ENCODE measurements around the gene OR2AP1. TPM values are rescaled to one million over a fixed set of nuclear protein-coding genes. Genes with fewer than 3 reads are reported as not detected.
"Not testable (repeated sequence)": the region's sequence is repeated elsewhere in the genome, so short reads cannot be mapped to it uniquely, and the experiment has no call there.

Gene OR2AP1
- total RNA-seq = not detected

DNA sequence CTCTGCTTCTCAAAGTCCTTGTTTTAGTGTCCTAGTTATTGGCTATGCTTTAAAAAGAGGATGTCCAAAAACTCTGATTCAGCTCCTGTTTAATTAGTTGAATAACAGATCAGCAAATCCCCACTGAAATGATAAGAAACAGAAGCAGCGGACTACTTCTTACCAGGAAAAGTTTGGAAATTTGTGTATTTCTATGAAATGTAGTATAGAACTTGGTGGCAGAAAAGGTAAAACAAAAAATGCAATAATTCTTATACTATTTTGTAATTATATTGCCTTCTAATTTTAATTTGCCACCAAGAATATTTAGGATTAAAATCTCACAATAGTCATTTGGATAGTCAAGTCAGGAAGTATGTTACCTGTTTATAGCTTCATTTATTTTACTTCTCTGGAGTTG lies at the start of gene OR2AP1:
Gene OR2AP1, plus strand, starts transcription at position 301 of the 400 bp plus-strand sequence. CDS start 1,947 bp downstream, outside the sequence.
- Mint-ChIP-seq H3K4me3 (no peak within 1 kb of the TSS), H3K36me3 (ENCODE audit: insufficient read depth in 2 of 2) (peaks cover 7 to 13% of the 10 kb centered on the region in 2 donors), H3K9me3 (peaks cover 17 to 21% of the 10 kb centered on the region in 2 donors), H3K27me3 (ENCODE audit: low read depth) (no peaks in the 10 kb centered on the region), H3K4me1 (ENCODE audit: low read depth) (no peaks in the 10 kb centered on the region), H3K27ac (no peak within 1 kb of the TSS)
- no peak for ATAC-seq (replicated peaks in 1 of 2)
- no peak for DNase-seq

DNA sequence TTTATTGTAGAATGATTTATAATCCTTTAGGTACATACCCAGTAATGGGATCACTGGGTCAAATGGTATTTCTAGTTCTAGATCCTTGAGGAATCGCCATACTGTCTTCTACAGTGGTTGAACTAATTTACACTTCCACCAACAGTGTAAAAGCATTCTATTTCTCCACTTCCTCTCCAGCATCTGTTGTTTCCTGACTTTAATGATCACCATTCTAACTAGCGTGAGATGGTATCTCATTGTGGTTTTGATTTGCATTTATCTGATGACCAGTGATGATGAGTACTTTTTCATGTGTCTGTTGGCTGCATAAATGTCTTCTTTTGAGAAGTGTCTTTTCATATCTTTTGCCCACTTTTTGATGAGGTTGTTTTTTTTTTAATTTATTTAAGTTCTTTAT lies 24.0 kb upstream of the OR2AP1 start:
- ATAC-seq (replicated peaks in 1 of 2); H3K4me3 Mint-ChIP-seq; DNase-seq; H3K9me3 Mint-ChIP-seq; H3K4me1 Mint-ChIP-seq (ENCODE audit: low read depth); H3K27ac Mint-ChIP-seq; H3K36me3 Mint-ChIP-seq (ENCODE audit: insufficient read depth in 2 of 2): not testable (repeated sequence)
- H3K27me3 Mint-ChIP-seq (ENCODE audit: low read depth) = peaks cover 23% of the 10 kb centered on the region

DNA sequence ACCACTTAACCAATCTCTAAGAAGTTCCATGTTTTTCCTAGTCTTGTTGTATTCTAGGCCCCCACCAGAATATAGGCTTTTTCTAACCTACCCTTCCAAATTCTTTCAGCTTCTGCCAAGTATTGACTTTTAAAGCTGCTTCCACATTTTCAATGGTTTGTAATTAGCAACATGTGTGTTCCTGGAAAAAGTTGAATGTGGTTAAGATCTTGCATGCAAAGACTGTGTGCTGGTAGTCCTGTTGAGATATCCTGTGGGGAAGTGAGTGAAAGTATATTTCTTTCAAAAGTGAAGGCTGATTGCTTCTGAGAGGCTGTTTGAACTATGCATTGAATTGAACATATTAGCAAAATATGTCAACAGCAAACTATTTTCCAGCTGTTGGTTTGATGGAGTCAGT lies 23.5 kb upstream of the OR2AP1 start:
- Mint-ChIP-seq H3K4me1 (ENCODE audit: low read depth) (no peaks in the 10 kb centered on the region), H3K36me3 (ENCODE audit: insufficient read depth in 2 of 2) (no peaks in the 10 kb centered on the region), H3K4me3 (no peak overlapping the region), H3K9me3 (peaks cover 1 to 4% of the 10 kb centered on the region in 2 donors), H3K27ac (no peak overlapping the region), H3K27me3 (ENCODE audit: low read depth) (peaks cover 18% of the 10 kb centered on the region)
- DNase-seq = no peak
- no peak for ATAC-seq (replicated peaks in 1 of 2)

DNA sequence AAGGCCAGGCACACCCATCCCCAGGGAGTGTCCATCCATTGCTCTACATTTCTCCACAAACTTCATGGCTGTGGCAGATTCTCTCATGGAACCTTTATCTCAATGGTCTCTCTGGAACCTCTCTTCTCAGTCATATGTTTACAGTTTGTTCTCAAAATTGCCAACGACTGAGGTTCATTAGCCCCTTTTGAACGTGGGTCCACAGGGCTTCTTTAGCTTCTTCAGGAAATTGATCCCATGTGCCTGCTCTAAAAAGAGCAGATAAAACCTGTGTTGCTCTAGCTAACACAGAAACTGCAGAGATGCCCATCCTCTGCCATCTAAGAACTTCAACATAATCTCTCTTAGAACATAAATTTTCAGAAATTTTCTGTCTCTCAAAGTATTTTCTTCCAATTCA lies 23.0 kb upstream of the OR2AP1 start, which contains the start of gene OR6C4:
Gene OR6C4, plus strand, starts transcription at position 301 of the 400 bp plus-strand sequence. CDS start 1,625 bp downstream, outside the sequence.
- no peaks in the 10 kb centered on the region for H3K36me3 Mint-ChIP-seq (ENCODE audit: insufficient read depth in 2 of 2)
- no peak within 1 kb of the TSS for H3K27ac Mint-ChIP-seq
- DNase-seq (no peak), ATAC-seq (replicated peaks in 1 of 2) (no peak)
- no peak within 1 kb of the TSS for H3K4me3 Mint-ChIP-seq
- H3K27me3 Mint-ChIP-seq (ENCODE audit: low read depth) = peaks cover 17% of the 10 kb centered on the region
- H3K4me1 Mint-ChIP-seq (ENCODE audit: low read depth) = no peaks in the 10 kb centered on the region
- H3K9me3 Mint-ChIP-seq = peaks cover 1 to 4% of the 10 kb centered on the region in 2 donors

DNA sequence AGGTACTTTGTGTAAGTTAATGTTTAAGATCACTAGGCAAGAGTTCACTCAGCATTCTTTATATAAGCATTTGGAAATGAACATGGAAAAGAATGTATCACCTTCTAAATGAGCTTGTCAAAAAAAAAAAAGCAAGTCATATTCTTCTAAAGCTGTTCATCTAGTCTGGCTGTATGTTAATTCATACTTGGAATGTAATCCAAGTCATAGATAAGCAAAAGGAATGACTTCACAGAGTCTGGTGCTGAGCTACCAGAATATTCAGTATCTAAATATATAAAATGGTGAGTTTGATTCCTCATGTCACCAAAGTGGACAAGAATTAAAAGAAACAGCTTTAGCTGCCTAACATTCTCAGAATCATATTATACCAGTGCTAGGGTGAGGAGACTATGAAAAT lies 18.0 kb upstream of the OR2AP1 start:
- Mint-ChIP-seq H3K36me3 (ENCODE audit: insufficient read depth in 2 of 2) (peaks cover 3 to 6% of the 10 kb centered on the region in 2 donors), H3K4me3 (no peak overlapping the region), H3K9me3 (peaks cover 5 to 7% of the 10 kb centered on the region in 2 donors), H3K27me3 (ENCODE audit: low read depth) (peaks cover 17% of the 10 kb centered on the region), H3K4me1 (ENCODE audit: low read depth) (no peaks in the 10 kb centered on the region), H3K27ac (no peak overlapping the region)
- no peak for ATAC-seq (replicated peaks in 1 of 2)
- no peak for DNase-seq

DNA sequence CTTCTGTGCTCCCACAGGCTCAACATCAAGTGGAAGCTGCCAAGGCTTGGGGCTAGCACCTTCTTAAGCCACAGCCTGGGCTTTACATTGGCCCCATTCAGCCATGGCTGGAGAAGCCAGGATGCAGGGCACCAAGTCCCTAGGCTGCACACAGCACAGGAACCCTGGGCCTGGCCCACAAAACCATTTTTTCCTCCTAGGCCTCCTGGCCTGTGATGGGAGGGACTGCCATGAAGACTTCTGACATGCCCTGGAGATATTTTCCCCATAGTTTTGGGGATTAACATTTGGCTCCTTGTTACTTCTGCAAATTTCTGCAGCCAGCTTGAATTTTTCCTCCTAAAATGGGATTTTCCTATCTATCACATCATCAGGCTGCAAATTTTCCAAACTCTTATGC lies 2.2 kb upstream of the OR2AP1 start:
- H3K36me3 Mint-ChIP-seq (ENCODE audit: insufficient read depth in 2 of 2) = peaks cover 7 to 13% of the 10 kb centered on the region in 2 donors
- H3K4me3 Mint-ChIP-seq; DNase-seq; H3K4me1 Mint-ChIP-seq (ENCODE audit: low read depth); H3K27ac Mint-ChIP-seq; H3K27me3 Mint-ChIP-seq (ENCODE audit: low read depth); ATAC-seq (replicated peaks in 1 of 2): not testable (repeated sequence)
- peaks cover 17 to 25% of the 10 kb centered on the region in 2 donors for H3K9me3 Mint-ChIP-seq

DNA sequence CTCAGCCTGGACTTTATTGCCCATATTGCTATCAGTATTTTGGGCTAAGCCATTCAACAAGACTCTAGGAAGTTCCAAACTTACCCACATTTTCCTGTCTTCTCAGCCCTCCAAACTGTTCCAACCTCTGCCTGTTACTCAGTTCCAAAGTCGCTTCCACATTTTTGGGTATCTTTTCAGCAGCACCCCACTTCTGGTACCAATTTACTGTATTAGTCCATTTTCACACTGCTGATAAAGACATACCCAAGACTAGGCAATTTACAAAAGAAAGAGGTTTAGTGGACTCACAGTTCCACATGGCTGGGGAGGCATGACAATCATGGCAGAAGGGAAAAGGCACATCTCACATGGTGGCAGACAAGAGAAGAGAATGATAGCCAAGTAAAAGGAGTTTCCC lies 1.6 kb upstream of the OR2AP1 start:
- DNase-seq; ATAC-seq (replicated peaks in 1 of 2); H3K4me1 Mint-ChIP-seq (ENCODE audit: low read depth); H3K27ac Mint-ChIP-seq; H3K4me3 Mint-ChIP-seq; H3K27me3 Mint-ChIP-seq (ENCODE audit: low read depth): not testable (repeated sequence)
- peaks cover 17 to 22% of the 10 kb centered on the region in 2 donors for H3K9me3 Mint-ChIP-seq
- H3K36me3 Mint-ChIP-seq (ENCODE audit: insufficient read depth in 2 of 2) = peaks cover 7 to 13% of the 10 kb centered on the region in 2 donors

DNA sequence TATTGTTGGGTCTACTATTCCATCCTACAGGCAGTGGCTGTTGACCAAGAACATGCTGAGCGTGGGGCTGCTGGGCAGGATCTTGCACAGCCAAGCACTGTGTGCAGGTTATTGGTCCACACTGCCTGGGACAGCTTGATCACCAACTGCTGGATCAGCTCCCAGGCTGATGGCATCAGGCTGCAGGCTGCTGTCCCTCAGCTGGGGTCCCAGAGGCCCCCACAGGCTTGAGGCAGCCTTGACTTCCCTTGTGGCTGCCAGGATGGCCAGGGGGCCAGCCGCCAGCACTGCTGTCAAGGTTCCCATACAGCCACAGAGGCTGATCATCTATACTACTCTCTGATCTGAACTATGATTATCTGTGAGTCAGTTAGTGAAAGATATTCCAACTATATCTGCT lies 9.8 kb downstream of the OR2AP1 start:
- ATAC-seq (replicated peaks in 1 of 2) (no peak), DNase-seq (no peak)
- Mint-ChIP-seq H3K4me1 (ENCODE audit: low read depth) (no peaks in the 10 kb centered on the region), H3K9me3 (peaks cover 7 to 9% of the 10 kb centered on the region in 2 donors), H3K4me3 (no peak overlapping the region), H3K27me3 (ENCODE audit: low read depth) (peaks cover 21% of the 10 kb centered on the region), H3K27ac (no peak overlapping the region), H3K36me3 (ENCODE audit: insufficient read depth in 2 of 2) (peaks cover 2 to 4% of the 10 kb centered on the region in 2 donors)

DNA sequence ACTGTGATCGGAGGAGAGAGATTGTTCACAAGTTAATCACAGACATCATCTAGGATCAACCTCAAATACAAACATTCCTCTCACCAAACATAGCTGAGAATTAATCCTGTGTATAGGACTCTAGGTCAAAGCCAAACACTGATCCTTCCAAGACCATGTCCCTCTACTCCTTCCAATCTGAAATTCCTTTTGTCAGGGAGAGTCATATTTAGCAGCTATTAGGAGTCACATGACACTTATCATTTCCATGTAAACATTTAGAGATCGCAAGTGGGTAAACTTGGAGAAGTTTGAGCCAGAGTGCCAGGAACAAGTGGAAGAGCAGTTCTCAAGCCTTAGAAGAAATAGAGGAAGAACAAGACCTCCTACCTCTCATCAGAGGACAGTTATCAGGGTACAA lies 13.5 kb downstream of the OR2AP1 start:
- H3K27me3 Mint-ChIP-seq (ENCODE audit: low read depth) = peaks cover 20% of the 10 kb centered on the region
- no peak for DNase-seq
- H3K9me3 Mint-ChIP-seq = peaks cover 0 to 4% of the 10 kb centered on the region in 2 donors
- H3K4me3 Mint-ChIP-seq = no peak overlapping the region
- H3K4me1 Mint-ChIP-seq (ENCODE audit: low read depth) = no peaks in the 10 kb centered on the region
- peaks cover 0 to 3% of the 10 kb centered on the region in 2 donors for H3K36me3 Mint-ChIP-seq (ENCODE audit: insufficient read depth in 2 of 2)
- ATAC-seq (replicated peaks in 1 of 2) = no peak
- H3K27ac Mint-ChIP-seq = no peak overlapping the region

DNA sequence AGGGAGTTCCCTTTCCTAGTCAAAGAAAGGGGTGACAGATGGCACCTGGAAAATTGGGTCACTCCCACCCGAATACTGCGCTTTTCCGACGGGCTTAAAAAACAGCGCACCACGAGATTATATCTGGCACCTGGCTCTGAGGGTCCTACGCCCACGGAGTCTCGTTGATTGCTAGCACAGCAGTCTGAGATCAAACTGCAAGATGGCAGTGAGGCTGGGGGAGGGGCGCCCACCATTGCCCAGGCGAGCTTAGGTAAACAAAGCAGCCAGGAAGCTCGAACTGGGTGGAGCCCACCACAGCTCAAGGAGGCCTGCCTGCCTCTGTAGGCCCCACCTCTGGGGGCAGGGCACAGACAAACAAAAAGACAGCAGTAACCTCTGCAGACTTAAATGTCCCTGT lies 17.9 kb downstream of the OR2AP1 start:
- Mint-ChIP-seq H3K27me3 (ENCODE audit: low read depth) (peaks cover 41% of the 10 kb centered on the region), H3K9me3 (peaks cover 6 to 11% of the 10 kb centered on the region in 2 donors)
- ATAC-seq (replicated peaks in 1 of 2); DNase-seq; H3K4me1 Mint-ChIP-seq (ENCODE audit: low read depth); H3K4me3 Mint-ChIP-seq; H3K36me3 Mint-ChIP-seq (ENCODE audit: insufficient read depth in 2 of 2); H3K27ac Mint-ChIP-seq: not testable (repeated sequence)

DNA sequence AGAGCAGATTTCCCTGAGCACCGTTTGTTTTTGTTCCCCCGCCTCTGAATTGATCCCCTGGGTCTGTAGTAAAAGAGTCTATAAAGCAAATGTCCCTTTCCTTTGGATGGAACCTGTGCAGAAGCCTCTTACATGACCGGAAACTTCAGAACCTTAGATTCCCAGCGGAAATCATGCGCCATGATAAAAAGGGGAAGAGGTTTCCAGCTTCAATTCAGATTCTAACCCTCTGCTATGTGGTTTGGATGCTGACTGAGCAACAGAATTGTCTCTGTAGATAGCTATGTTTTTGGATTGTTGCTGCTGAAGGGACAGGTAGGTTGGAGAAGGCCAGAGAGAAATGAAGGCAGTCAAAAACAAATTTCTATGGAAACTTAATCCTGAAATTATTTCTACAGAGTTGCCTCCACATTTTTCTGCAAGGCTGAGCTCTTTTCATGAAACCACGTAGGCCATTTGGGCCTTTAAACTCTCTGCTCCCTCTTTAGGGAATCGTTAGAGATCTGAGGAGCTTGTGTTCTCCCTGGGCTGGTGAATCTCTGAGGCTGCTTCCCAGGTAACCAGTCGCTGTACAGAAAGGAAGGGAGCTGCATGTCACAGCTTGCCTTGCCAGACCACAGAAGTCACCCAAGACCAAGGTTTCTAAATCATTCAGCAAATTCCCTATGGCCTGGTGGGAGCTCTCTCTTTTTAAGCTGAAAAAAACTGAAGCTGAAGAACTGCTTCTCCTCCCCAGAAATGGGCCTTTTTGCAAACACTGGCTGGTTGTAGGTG lies 35.7 kb downstream of the OR2AP1 start:
- Mint-ChIP-seq H3K27ac (no peak overlapping the region), H3K36me3 (ENCODE audit: insufficient read depth in 2 of 2) (peaks cover 0 to 2% of the 10 kb centered on the region in 2 donors)

DNA sequence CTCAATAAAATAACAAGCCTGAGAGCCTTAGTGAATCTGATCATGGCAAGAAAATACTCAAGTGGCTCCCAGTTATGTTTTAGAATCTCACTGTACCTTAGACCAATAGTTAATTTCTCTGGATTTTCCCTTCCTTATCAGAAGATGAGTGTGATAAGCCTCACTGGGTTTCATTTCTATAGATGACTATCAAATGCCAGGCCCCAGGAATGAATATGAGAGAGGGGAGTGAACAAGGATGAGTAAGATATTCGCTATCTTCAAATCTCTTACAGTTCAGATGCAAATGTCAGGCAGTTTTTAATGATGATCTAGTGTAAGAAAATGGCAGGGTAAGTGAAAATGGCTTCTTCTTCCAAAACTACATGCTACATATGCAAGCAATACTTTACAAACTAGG lies 38.3 kb downstream of the OR2AP1 start:
- Mint-ChIP-seq H3K4me3 (peak overlapping the region in 1 of 2 donors; percentile 6), H3K36me3 (ENCODE audit: insufficient read depth in 2 of 2) (peaks cover 6 to 9% of the 10 kb centered on the region in 2 donors), H3K27ac (peak overlapping the region; percentile 6), H3K4me1 (ENCODE audit: low read depth) (peaks cover 32% of the 10 kb centered on the region), H3K27me3 (ENCODE audit: low read depth) (peaks cover 83% of the 10 kb centered on the region), H3K9me3 (peaks cover 3 to 5% of the 10 kb centered on the region in 2 donors)
- DNase-seq = no peak
- ATAC-seq (replicated peaks in 1 of 2) = peak; percentile 78 to 80

More for the DNA sequence above, 35.7 kb downstream of the OR2AP1 start:
- peaks cover 60% of the 10 kb centered on the region for H3K27me3 Mint-ChIP-seq (ENCODE audit: low read depth)
- H3K9me3 Mint-ChIP-seq = no peaks in the 10 kb centered on the region
- no peak for ATAC-seq (replicated peaks in 1 of 2)
- H3K4me3 Mint-ChIP-seq = no peak overlapping the region
- H3K4me1 Mint-ChIP-seq (ENCODE audit: low read depth) = peaks cover 28% of the 10 kb centered on the region
- no peak for DNase-seq

DNA sequence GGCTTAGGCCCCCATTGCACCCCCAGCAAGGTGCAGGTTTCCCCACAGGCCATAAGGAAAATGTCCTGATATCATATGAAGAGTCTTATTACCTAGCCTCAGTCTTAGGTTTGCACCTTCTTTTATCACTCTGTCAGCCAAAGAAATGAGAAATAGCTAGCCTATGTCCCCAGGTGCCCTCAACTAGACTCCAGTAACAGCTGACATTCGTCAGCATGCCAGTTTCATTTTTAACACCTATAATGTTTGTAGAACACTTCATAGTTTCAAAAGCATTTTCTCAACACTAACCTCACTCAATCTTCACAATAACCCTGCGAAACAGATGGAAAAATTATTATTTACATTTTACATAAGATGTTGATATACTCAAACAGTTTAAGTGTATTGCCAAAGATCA lies 40.4 kb downstream of the OR2AP1 start:
- Mint-ChIP-seq H3K9me3 (peaks cover 11 to 14% of the 10 kb centered on the region in 2 donors), H3K27ac (no peak overlapping the region), H3K4me3 (no peak overlapping the region), H3K4me1 (ENCODE audit: low read depth) (peaks cover 32% of the 10 kb centered on the region), H3K36me3 (ENCODE audit: insufficient read depth in 2 of 2) (peaks cover 14 to 19% of the 10 kb centered on the region in 2 donors), H3K27me3 (ENCODE audit: low read depth) (peaks cover 85% of the 10 kb centered on the region)
- no peak for DNase-seq
- ATAC-seq (replicated peaks in 1 of 2) = peak in 1 of 2 donors; percentile 35
